T-helper 1 cell treated with Interleukin-12 subunit alpha and Interleukin-12 subunit beta and Interleukin-4 antibody, amounts not matched to agents 30 μg/mL and 1 μg/mL, for 36 hours (primary cell): Measurements from ENCODE around the gene SLIT1.

ENCODE experiments used
- H3K27ac Mint-ChIP-seq: one replicate; pipeline ENCODE4 v1.8.0; 2021; ENCODE audit warnings: mild to moderate bottlenecking, mixed read lengths
- H3K27me3 Mint-ChIP-seq: one replicate; pipeline ENCODE4 v1.8.0; 2021; ENCODE audit warnings: low read depth, mixed read lengths
- H3K36me3 Mint-ChIP-seq: one replicate; pipeline ENCODE4 v1.8.0; 2021; ENCODE audit warnings: low read depth, mixed read lengths
- H3K4me1 Mint-ChIP-seq: one replicate; pipeline ENCODE4 v1.8.0; 2021; ENCODE audit warnings: low read depth, mixed read lengths
- H3K4me3 Mint-ChIP-seq: one replicate; pipeline ENCODE4 v1.8.0; 2021; ENCODE audit warnings: mild to moderate bottlenecking, moderate library complexity, mixed read lengths
- H3K9me3 Mint-ChIP-seq: one replicate; pipeline ENCODE4 v1.8.0; 2021; ENCODE audit warnings: mixed read lengths

Gene SLIT1

DNA sequence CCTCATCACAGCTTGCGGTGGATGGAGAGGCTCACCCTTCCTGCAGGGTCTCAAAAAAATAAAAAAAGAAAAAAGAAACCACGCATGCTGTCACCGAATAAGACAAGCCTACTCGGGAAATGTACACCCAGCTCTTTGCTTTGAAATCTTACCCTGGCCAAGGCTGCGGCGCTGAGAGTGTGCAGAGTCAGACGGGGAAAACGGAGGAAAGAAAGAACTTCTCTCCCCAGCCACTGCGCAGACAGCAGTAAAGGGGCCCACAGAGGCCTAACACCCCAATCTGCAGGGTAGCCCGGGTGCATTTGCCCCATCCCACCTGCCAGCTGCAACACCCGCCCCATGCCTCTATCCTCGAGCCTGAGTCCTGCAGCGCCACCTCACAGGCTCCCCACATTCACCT is 14.8 kb downstream of the SLIT1 start:
- Mint-ChIP-seq H3K27me3 (peaks cover 14% of the 10 kb centered on the region), H3K4me3 (no peak overlapping the region), H3K4me1 (no peaks in the 10 kb centered on the region), H3K36me3 (no peaks in the 10 kb centered on the region), H3K27ac (no peak overlapping the region), H3K9me3 (no peaks in the 10 kb centered on the region)

GRCh38 chr10:97169911-97170693 is 15.7 kb downstream of the SLIT1 start:
- Mint-ChIP-seq H3K4me1 (no peaks in the 10 kb centered on the region), H3K36me3 (no peaks in the 10 kb centered on the region)

GRCh38 chr10:97169063-97169462 is 16.7 kb downstream of the SLIT1 start:
- peaks cover 10% of the 10 kb centered on the region for H3K27me3 Mint-ChIP-seq
- H3K4me3 Mint-ChIP-seq = no peak overlapping the region
- no peak overlapping the region for H3K27ac Mint-ChIP-seq
- no peaks in the 10 kb centered on the region for H3K4me1 Mint-ChIP-seq
- no peaks in the 10 kb centered on the region for H3K36me3 Mint-ChIP-seq
- H3K9me3 Mint-ChIP-seq = no peaks in the 10 kb centered on the region

More at GRCh38 chr10:97169911-97170693, 15.7 kb downstream of the SLIT1 start:
- peaks cover 10% of the 10 kb centered on the region for H3K27me3 Mint-ChIP-seq
- H3K9me3 Mint-ChIP-seq = no peaks in the 10 kb centered on the region
- no peak overlapping the region for H3K27ac Mint-ChIP-seq
- no peak overlapping the region for H3K4me3 Mint-ChIP-seq

- H3K27me3 Mint-ChIP-seq = peaks cover 10% of the 10 kb centered on the region
- H3K4me3 Mint-ChIP-seq = no peak overlapping the region
- H3K36me3 Mint-ChIP-seq = no peaks in the 10 kb centered on the region
- no peaks in the 10 kb centered on the region for H3K9me3 Mint-ChIP-seq
- H3K4me1 Mint-ChIP-seq = no peaks in the 10 kb centered on the region
- H3K27ac Mint-ChIP-seq = no peak overlapping the region
Measured at GRCh38 chr10:97168645-97169044, 17.1 kb downstream of the SLIT1 start.

- Mint-ChIP-seq H3K4me3 (no peak overlapping the region), H3K27me3 (peaks cover 4% of the 10 kb centered on the region), H3K9me3 (no peaks in the 10 kb centered on the region), H3K36me3 (no peaks in the 10 kb centered on the region), H3K27ac (no peak overlapping the region), H3K4me1 (no peaks in the 10 kb centered on the region)
Measured at GRCh38 chr10:97165499-97165898, 20.3 kb downstream of the SLIT1 start.

GRCh38 chr10:97163781-97164501 is 21.8 kb downstream of the SLIT1 start:
- peaks cover 4% of the 10 kb centered on the region for H3K27me3 Mint-ChIP-seq
- no peaks in the 10 kb centered on the region for H3K9me3 Mint-ChIP-seq
- no peak overlapping the region for H3K27ac Mint-ChIP-seq
- no peaks in the 10 kb centered on the region for H3K36me3 Mint-ChIP-seq
- no peak overlapping the region for H3K4me3 Mint-ChIP-seq
- no peaks in the 10 kb centered on the region for H3K4me1 Mint-ChIP-seq

- peaks cover 4% of the 10 kb centered on the region for H3K27me3 Mint-ChIP-seq
- H3K4me1 Mint-ChIP-seq = no peaks in the 10 kb centered on the region
- no peaks in the 10 kb centered on the region for H3K9me3 Mint-ChIP-seq
- H3K4me3 Mint-ChIP-seq = no peak overlapping the region
- no peak overlapping the region for H3K27ac Mint-ChIP-seq
- H3K36me3 Mint-ChIP-seq = no peaks in the 10 kb centered on the region
Measured at GRCh38 chr10:97163181-97163580, 22.6 kb downstream of the SLIT1 start.

- no peak overlapping the region for H3K27ac Mint-ChIP-seq
- no peaks in the 10 kb centered on the region for H3K36me3 Mint-ChIP-seq
- H3K4me1 Mint-ChIP-seq = no peaks in the 10 kb centered on the region
- no peaks in the 10 kb centered on the region for H3K27me3 Mint-ChIP-seq
- H3K4me3 Mint-ChIP-seq = no peak overlapping the region
- H3K9me3 Mint-ChIP-seq = no peaks in the 10 kb centered on the region
Measured at GRCh38 chr10:97159646-97160305, 26.0 kb downstream of the SLIT1 start.

DNA sequence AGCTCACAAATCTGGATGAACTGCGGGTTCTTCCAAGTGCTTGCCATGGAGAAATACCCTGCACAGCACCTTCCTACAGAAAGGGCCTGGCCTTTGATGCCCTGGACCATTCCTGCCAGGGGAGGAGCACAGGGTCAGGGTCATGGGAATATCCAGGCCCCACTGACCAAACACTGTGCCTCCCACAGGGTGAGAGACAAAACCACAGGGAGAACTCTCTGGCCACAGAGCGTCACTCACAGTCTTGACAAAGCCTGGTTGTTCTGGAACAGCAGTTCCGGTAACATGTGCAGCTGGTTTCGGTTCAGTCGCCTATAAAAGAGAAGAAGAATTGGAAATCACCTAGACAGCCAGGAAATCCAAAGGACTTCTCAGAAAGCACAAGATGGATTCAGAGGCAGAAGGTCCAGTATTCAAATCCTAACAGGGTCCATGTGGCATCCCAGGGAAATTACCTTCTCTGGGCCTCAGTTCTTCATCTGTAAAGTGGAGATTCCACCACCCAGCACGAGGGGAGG is 28.1 kb downstream of the SLIT1 start:
- no peaks in the 10 kb centered on the region for H3K36me3 Mint-ChIP-seq
- no peaks in the 10 kb centered on the region for H3K9me3 Mint-ChIP-seq
- no peaks in the 10 kb centered on the region for H3K27me3 Mint-ChIP-seq
- H3K4me3 Mint-ChIP-seq = no peak overlapping the region
- H3K4me1 Mint-ChIP-seq = no peaks in the 10 kb centered on the region
- H3K27ac Mint-ChIP-seq = no peak overlapping the region

- Mint-ChIP-seq H3K4me1 (no peaks in the 10 kb centered on the region), H3K4me3 (no peak overlapping the region), H3K27me3 (no peaks in the 10 kb centered on the region), H3K9me3 (no peaks in the 10 kb centered on the region), H3K36me3 (no peaks in the 10 kb centered on the region), H3K27ac (no peak overlapping the region)
Measured at GRCh38 chr10:97154781-97155180, 31.0 kb downstream of the SLIT1 start.

DNA sequence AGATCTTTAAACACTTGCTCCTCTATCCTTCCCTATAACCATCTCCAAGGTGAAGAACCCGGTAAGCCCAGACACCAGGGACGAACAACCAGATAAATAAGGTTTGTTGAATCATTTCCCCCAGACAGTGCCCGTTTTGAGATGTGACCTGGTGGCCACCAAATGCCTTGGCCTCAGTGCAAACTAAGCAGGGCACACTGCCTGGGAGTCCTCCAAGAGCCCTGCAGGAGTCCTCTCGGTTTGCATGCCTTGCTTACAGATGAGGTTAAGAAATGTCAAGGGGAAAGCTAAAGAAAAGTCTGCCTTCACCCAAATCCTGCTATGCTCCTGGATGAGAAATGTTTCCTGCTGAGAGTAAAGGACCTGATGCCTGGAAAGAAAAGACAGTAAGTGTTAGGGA is 31.6 kb downstream of the SLIT1 start:
- no peak overlapping the region for H3K27ac Mint-ChIP-seq
- H3K4me3 Mint-ChIP-seq = no peak overlapping the region
- no peaks in the 10 kb centered on the region for H3K36me3 Mint-ChIP-seq
- H3K4me1 Mint-ChIP-seq = no peaks in the 10 kb centered on the region
- H3K9me3 Mint-ChIP-seq = no peaks in the 10 kb centered on the region
- no peaks in the 10 kb centered on the region for H3K27me3 Mint-ChIP-seq

GRCh38 chr10:97153270-97153850 is 32.4 kb downstream of the SLIT1 start:
- Mint-ChIP-seq H3K27me3 (no peaks in the 10 kb centered on the region), H3K27ac (no peak overlapping the region), H3K9me3 (no peaks in the 10 kb centered on the region), H3K36me3 (no peaks in the 10 kb centered on the region), H3K4me3 (no peak overlapping the region), H3K4me1 (no peaks in the 10 kb centered on the region)

- Mint-ChIP-seq H3K4me3 (no peak overlapping the region), H3K9me3 (no peaks in the 10 kb centered on the region), H3K36me3 (no peaks in the 10 kb centered on the region), H3K27me3 (peaks cover 5% of the 10 kb centered on the region), H3K27ac (no peak overlapping the region), H3K4me1 (no peaks in the 10 kb centered on the region)
Measured at GRCh38 chr10:97151307-97151914, 34.3 kb downstream of the SLIT1 start.

GRCh38 chr10:97150616-97151015 is 35.1 kb downstream of the SLIT1 start:
- Mint-ChIP-seq H3K27ac (no peak overlapping the region), H3K27me3 (peaks cover 5% of the 10 kb centered on the region), H3K9me3 (no peaks in the 10 kb centered on the region), H3K4me3 (no peak overlapping the region), H3K36me3 (no peaks in the 10 kb centered on the region), H3K4me1 (no peaks in the 10 kb centered on the region)
